Activated gamma-delta T cell treated with Interleukin-2 at 50 U/mL for 16 hours (primary cell): ENCODE results near the gene GDF9.

Source experiments
- DNase-seq: peaks from one replicate; pipeline ENCODE4 v3.0.0-alpha.2; 2020

GDF9 gene

GRCh38 chr5:132866342-132867045, at the start of gene GDF9, which contains the start of gene UQCRQ:
GDF9 (minus strand) TSS chr5:132866469; CDS start chr5:132864533, 1,936 bp downstream.
UQCRQ (plus strand) TSS chr5:132866642; CDS start chr5:132866882, 240 bp downstream.
- peak; percentile 87 for DNase-seq

- no peak for DNase-seq
Observed at GRCh38 chr5:132915681-132916080, 49.4 kb upstream of the GDF9 start.

GRCh38 chr5:132909702-132910101, 43.4 kb upstream of the GDF9 start:
- no peak for DNase-seq

GRCh38 chr5:132907161-132907560, 40.9 kb upstream of the GDF9 start:
- no peak for DNase-seq

- DNase-seq = no peak
Observed at GRCh38 chr5:132905938-132906337, 39.7 kb upstream of the GDF9 start.

GRCh38 chr5:132901730-132902129, 35.5 kb upstream of the GDF9 start:
- DNase-seq = no peak

GRCh38 chr5:132901036-132901435, 34.8 kb upstream of the GDF9 start:
- no peak for DNase-seq

- no peak for DNase-seq
Observed at GRCh38 chr5:132898094-132898493, 31.8 kb upstream of the GDF9 start.

- DNase-seq = no peak
Observed at GRCh38 chr5:132896685-132897084, 30.4 kb upstream of the GDF9 start.

- no peak for DNase-seq
Observed at GRCh38 chr5:132895719-132896305, 29.5 kb upstream of the GDF9 start.

- no peak for DNase-seq
Observed at GRCh38 chr5:132890817-132891216, 24.5 kb upstream of the GDF9 start.

- no peak for DNase-seq
Observed at GRCh38 chr5:132889501-132889900, 23.2 kb upstream of the GDF9 start.

- no peak for DNase-seq
Observed at GRCh38 chr5:132887283-132887682, 21.0 kb upstream of the GDF9 start.

- DNase-seq = no peak
Observed at GRCh38 chr5:132886064-132886823, 20.0 kb upstream of the GDF9 start.

- DNase-seq = no peak
Observed at GRCh38 chr5:132884548-132884947, 18.3 kb upstream of the GDF9 start.

- peak; percentile 7 for DNase-seq
Observed at GRCh38 chr5:132883261-132883834, 17.1 kb upstream of the GDF9 start.

GRCh38 chr5:132877938-132878337, 11.7 kb upstream of the GDF9 start:
- DNase-seq = no peak

GRCh38 chr5:132877466-132877865, 11.2 kb upstream of the GDF9 start:
- DNase-seq = no peak

GRCh38 chr5:132876020-132876759, 9.9 kb upstream of the GDF9 start:
- no peak for DNase-seq

GRCh38 chr5:132873930-132874271, 7.6 kb upstream of the GDF9 start:
- no peak for DNase-seq

- DNase-seq = no peak
Observed at GRCh38 chr5:132873119-132873929, 7.1 kb upstream of the GDF9 start, which contains the start of gene LEAP2. LEAP2 (plus strand) TSS chr5:132873668; CDS start chr5:132873695, 27 bp downstream.

GRCh38 chr5:132872788-132873118, 6.5 kb upstream of the GDF9 start:
- DNase-seq = no peak
